Measurements from ENCODE around the gene ARX.

The ARX gene

DNA sequence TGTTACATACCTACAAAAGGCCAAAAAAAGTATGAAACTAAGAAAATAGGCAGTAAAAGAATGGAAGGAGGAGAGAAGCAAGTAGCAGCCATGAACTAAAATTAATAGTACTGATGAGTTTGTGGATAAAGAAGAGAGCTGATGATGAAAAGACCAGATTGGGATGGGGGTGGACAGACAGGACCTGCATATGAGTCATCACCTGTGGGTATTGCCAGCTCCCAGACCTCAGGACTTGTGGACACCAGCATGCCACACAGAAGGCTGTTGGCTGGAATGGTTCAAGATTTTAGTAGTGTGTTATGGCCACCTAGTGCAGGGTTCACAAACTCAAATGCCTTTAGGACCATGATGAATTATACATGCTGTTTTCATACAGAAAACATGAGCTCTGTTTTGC lies 58.9 kb downstream of the ARX start:
- DNase-seq (ENCODE audit: extremely low read depth, insufficient read length) = no peak
- Histone ChIP-seq H3K36me3 (ENCODE audit: control insufficient read depth, insufficient read depth, low read length) (no peaks in the 10 kb centered on the region), H3K4me3 (replicated peaks; ENCODE audit: low read depth, low read length) (no peak overlapping the region), H3K27me3 (replicated peaks; ENCODE audit: control insufficient read depth, insufficient read depth, low read length) (no peaks in the 10 kb centered on the region)
- no peak for TF ChIP-seq CTCF (IDR thresholded peaks at IDR 0.05; ENCODE audit: insufficient read depth, low read length, poor library complexity, severe bottlenecking)

- TF ChIP-seq CTCF (IDR thresholded peaks at IDR 0.05; ENCODE audit: insufficient read depth, low read length, poor library complexity, severe bottlenecking) = no peak
- no peaks in the 10 kb centered on the region for H3K27me3 ChIP-seq (replicated peaks; ENCODE audit: control insufficient read depth, insufficient read depth, low read length)
- DNase-seq (ENCODE audit: extremely low read depth, insufficient read length) = no peak
- no peak overlapping the region for H3K4me3 ChIP-seq (replicated peaks; ENCODE audit: low read depth, low read length)
- no peaks in the 10 kb centered on the region for H3K36me3 ChIP-seq (ENCODE audit: control insufficient read depth, insufficient read depth, low read length)
Measured at GRCh38 chrX:24955372-24955930, 60.3 kb downstream of the ARX start.

GRCh38 chrX:24954732-24955131 lies 61.0 kb downstream of the ARX start:
- H3K27me3 ChIP-seq (replicated peaks; ENCODE audit: control insufficient read depth, insufficient read depth, low read length) = no peaks in the 10 kb centered on the region
- DNase-seq (ENCODE audit: extremely low read depth, insufficient read length) = no peak
- no peak overlapping the region for H3K4me3 ChIP-seq (replicated peaks; ENCODE audit: low read depth, low read length)
- TF ChIP-seq CTCF (IDR thresholded peaks at IDR 0.05; ENCODE audit: insufficient read depth, low read length, poor library complexity, severe bottlenecking) = no peak
- H3K36me3 ChIP-seq (ENCODE audit: control insufficient read depth, insufficient read depth, low read length) = no peaks in the 10 kb centered on the region
